Keratinocyte (primary cell): ENCODE results near the gene CBY2. TPM values are rescaled to one million over a fixed set of nuclear protein-coding genes. Genes with fewer than 3 reads are reported as not detected.

Experiments used
- DNase-seq: peaks from one replicate; pipeline ENCODE4 v3.0.0-alpha.2; 2011; ENCODE audit warnings: low read depth, missing footprints, low spot score
- FAIRE-seq: peaks from 2 replicates; lab custom pipeline; 2011; peaks lifted over from hg19 to GRCh38; lab: Jason Lieb, UNC
- H2AFZ ChIP-seq: 2 replicates; pipeline ENCODE4 v1.6.0; 2012; ENCODE audit warnings: low read length, control low read depth, inconsistent platforms; ENCODE audit not compliant: control insufficient read depth
- H3K27ac ChIP-seq: 2 replicates; pipeline ENCODE4 v1.5.1; 2011; ENCODE audit warnings: low read length; ENCODE audit not compliant: control insufficient read depth, insufficient read depth
- H3K27me3 ChIP-seq: 3 replicates; pipeline ENCODE4 v1.6.0; 2011; ENCODE audit warnings: low read length; ENCODE audit not compliant: control insufficient read depth, insufficient read depth; ENCODE audit errors: extremely low read depth
- H3K36me3 ChIP-seq, 2 experiments: 2 replicates in 1 of 2; 3 replicates in 1 of 2; pipeline ENCODE4 v1.5.1; 2011; ENCODE audit warnings: low read length in 2 of 2, mild to moderate bottlenecking in 1 of 2; ENCODE audit not compliant: control insufficient read depth in 2 of 2, insufficient read depth in 2 of 2; ENCODE audit errors: extremely low read depth in 1 of 2
- H3K4me1 ChIP-seq: 3 replicates; pipeline ENCODE4 v1.5.1; 2011; ENCODE audit warnings: low read length; ENCODE audit not compliant: control insufficient read depth, insufficient read depth; ENCODE audit errors: extremely low read depth
- H3K4me2 ChIP-seq: 3 replicates; pipeline ENCODE4 v1.6.0; 2011; ENCODE audit warnings: low read depth, low read length; ENCODE audit not compliant: control insufficient read depth, insufficient read depth; ENCODE audit errors: extremely low read depth
- H3K4me3 ChIP-seq, 3 experiments: fragments of 200-600 bp in 1 of 3; sonication (generic) in 1 of 3; 2 replicates in 2 of 3; 3 replicates in 1 of 3; pipeline ENCODE4 v1.5.1; 2011 to 2016; ENCODE audit warnings: low read length in 3 of 3, mild to moderate bottlenecking in 3 of 3, control low read depth in 2 of 3, inconsistent platforms in 1 of 3, low read depth in 1 of 3, mixed read lengths in 1 of 3, mixed run types in 1 of 3, moderate library complexity in 1 of 3; ENCODE audit not compliant: control insufficient read depth in 2 of 3, insufficient read depth in 2 of 3; ENCODE audit errors: extremely low read depth in 1 of 3
- H3K79me2 ChIP-seq: 2 replicates; pipeline ENCODE4 v1.6.0; 2012; ENCODE audit warnings: low read length; ENCODE audit not compliant: control insufficient read depth, insufficient read depth
- H3K9ac ChIP-seq: 3 replicates; pipeline ENCODE4 v1.6.0; 2011; ENCODE audit warnings: low read length; ENCODE audit not compliant: control insufficient read depth, insufficient read depth; ENCODE audit errors: extremely low read depth
- H3K9me1 ChIP-seq: 3 replicates; pipeline ENCODE4 v1.6.0; 2011; ENCODE audit warnings: low read length; ENCODE audit not compliant: control insufficient read depth, insufficient read depth; ENCODE audit errors: extremely low read depth
- H3K9me3 ChIP-seq: 2 replicates; pipeline ENCODE4 v1.5.1; 2012; ENCODE audit warnings: low read depth, low read length; ENCODE audit not compliant: control insufficient read depth
- H4K20me1 ChIP-seq: 3 replicates; pipeline ENCODE4 v1.6.0; 2011; ENCODE audit warnings: low read length; ENCODE audit not compliant: control insufficient read depth, insufficient read depth; ENCODE audit errors: extremely low read depth
- CTCF ChIP-seq, 3 experiments: IDR thresholded peaks in 1 of 3; conservative IDR thresholded peaks in 1 of 3; optimal IDR thresholded peaks in 1 of 3; 2 replicates in 2 of 3; 3 replicates in 1 of 3; pipeline versions ENCODE3 to v1.5.1; 2011; ENCODE audit warnings: low read length in 3 of 3, mild to moderate bottlenecking in 3 of 3, moderate library complexity in 2 of 3, control low read depth in 1 of 3, inconsistent platforms in 1 of 3; ENCODE audit not compliant: insufficient read depth in 2 of 3; ENCODE audit errors: extremely low read depth in 1 of 3
- EZH2 ChIP-seq: IDR thresholded peaks from one replicate; pipeline ENCODE4 v1.6.1; 2012; ENCODE audit warnings: inconsistent platforms, mild to moderate bottlenecking, low read length, moderate library complexity
- dilution Hi-C: fragments of 300-500 bp; cut with MboI; formaldehyde crosslinking; loops from one replicate; pipeline ENCODE4 v1.7.0; 2020; ENCODE audit warnings: low sequenced_read_pairs; ENCODE audit not compliant: extremely low pct_ligation_motif_present
- polyA plus RNA-seq, 5 experiments: library from polyadenylated mRNA; depleted of rRNA in 3 of 5; stranded (reverse) in 3 of 5; stranded (forward) in 1 of 5; unstranded in 1 of 5; fragments of >200 nt; gene quantifications; 1 replicate in 1 of 5; 2 replicates in 3 of 5; 3 replicates in 1 of 5; pipeline versions ENCODE4 v1.2.1 to v1.2.3, GENCODE V29; 2011 to 2012; ENCODE audit warnings: missing spikeins in 2 of 5, low read depth in 1 of 5, low replicate concordance in 1 of 5

Gene CBY2
- polyA plus RNA-seq, 1 donor (not counting 4 experiments of a cell fraction or from before 2014, with no cell fraction given), result not detected

DNA sequence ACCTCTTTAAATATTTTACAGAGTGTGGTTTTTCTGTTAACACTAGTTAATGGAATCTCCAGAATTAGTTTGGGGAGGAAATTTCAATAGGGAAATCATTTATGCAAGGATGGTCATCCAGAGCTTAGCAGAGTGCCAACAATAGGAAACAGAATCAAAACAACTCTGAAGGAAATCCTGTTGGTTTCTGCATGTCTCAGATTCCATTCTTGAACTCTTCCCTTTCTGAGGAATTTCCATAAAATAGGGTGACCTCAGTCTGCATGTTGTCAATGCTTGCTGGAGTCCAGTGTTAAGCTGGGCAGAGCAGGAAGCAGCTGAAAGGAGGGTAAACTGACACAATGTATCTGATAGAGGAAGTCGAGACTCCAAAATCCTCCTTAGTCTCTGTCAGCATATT, 16.9 kb downstream of the CBY2 start:
- Histone ChIP-seq H3K4me2 (no peak overlapping the region), H3K4me1 (no peaks in the 10 kb centered on the region)
- no peak for TF ChIP-seq EZH2
- TF ChIP-seq CTCF (optimal IDR thresholded peaks at IDR 0.05 in 1 of 3, IDR thresholded peaks at IDR 0.05 in 1 of 3, conservative IDR thresholded peaks at IDR 0.05 in 1 of 3; ENCODE audit: extremely low read depth in 1 of 3, insufficient read depth in 2 of 3, low read length in 3 of 3), result no peak

DNA sequence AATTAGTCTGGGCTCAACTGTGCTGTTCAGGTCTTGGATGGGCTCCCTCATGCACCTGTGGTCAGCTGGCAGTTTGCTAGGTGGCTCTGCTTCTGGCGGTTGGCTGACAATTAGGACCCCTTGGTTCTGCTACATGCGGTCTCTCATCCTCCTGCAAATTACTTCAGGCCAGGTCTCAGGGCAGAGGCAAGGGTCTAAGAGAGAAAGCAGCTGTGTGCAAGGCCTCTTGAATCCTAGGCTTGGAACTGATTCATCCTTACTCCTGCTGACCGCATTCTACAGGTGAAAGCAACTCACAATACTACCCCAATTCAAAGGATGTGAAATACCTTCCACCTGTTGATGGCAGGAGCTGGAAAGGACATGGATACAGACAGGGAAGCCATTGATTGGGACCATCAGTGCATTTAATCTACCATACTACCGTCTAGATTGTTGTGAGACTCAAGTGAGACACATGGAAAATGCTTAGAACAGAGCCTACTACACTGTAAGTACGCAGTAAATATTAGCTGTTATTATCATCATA, 19.1 kb downstream of the CBY2 start:
- TF ChIP-seq CTCF (optimal IDR thresholded peaks at IDR 0.05 in 1 of 3, IDR thresholded peaks at IDR 0.05 in 1 of 3, conservative IDR thresholded peaks at IDR 0.05 in 1 of 3; ENCODE audit: extremely low read depth in 1 of 3, insufficient read depth in 2 of 3, low read length in 3 of 3) (no peak), EZH2 (no peak)
- Histone ChIP-seq H3K79me2 (no peaks in the 10 kb centered on the region), H3K9me3 (no peaks in the 10 kb centered on the region), H3K9me1 (no peaks in the 10 kb centered on the region), H3K4me3 (no peak overlapping the region), H4K20me1 (no peaks in the 10 kb centered on the region), H3K4me2 (no peak overlapping the region), H3K27me3 (peaks cover 4% of the 10 kb centered on the region), H3K4me1 (no peaks in the 10 kb centered on the region), H3K27ac (no peak overlapping the region), H3K36me3 (no peaks in the 10 kb centered on the region), H2AFZ (no peak overlapping the region), H3K9ac (no peak overlapping the region)
- dilution Hi-C loops, result no loop called here
- FAIRE-seq (no peak), DNase-seq (no peak)

More for the DNA sequence above, 16.9 kb downstream of the CBY2 start:
- Histone ChIP-seq H3K4me3 (no peak overlapping the region), H3K27ac (no peak overlapping the region), H3K9ac (no peak overlapping the region), H2AFZ (no peak overlapping the region), H3K36me3 (no peaks in the 10 kb centered on the region), H4K20me1 (no peaks in the 10 kb centered on the region), H3K9me1 (no peaks in the 10 kb centered on the region), H3K27me3 (peaks cover 9% of the 10 kb centered on the region), H3K79me2 (no peaks in the 10 kb centered on the region), H3K9me3 (no peaks in the 10 kb centered on the region)
- FAIRE-seq (no peak), DNase-seq (no peak)
- dilution Hi-C loops, result no loop called here
